DOHH2 (cell line): ENCODE data around the gene NMNAT2.

Source experiments
- EZH2phosphoT487 ChIP-seq: fragments of 200-600 bp; sonication (generic); IDR thresholded peaks from 2 replicates; pipeline ENCODE4 v1.6.1; 2017; ENCODE audit warnings: borderline replicate concordance, mild to moderate bottlenecking, antibody characterized with exemption, low read length, moderate library complexity, mixed read lengths
- TF ChIP-seq, protein P1 (sequence below): fragments of 200-600 bp; sonication (generic); IDR thresholded peaks from one replicate; pipeline ENCODE4 v1.5.1; 2014; ENCODE audit warnings: antibody characterized with exemption, mild to moderate bottlenecking, low read depth, low read length; ENCODE audit not compliant: poor library complexity, severe bottlenecking

- TF ChIP-seq, protein P1, sequence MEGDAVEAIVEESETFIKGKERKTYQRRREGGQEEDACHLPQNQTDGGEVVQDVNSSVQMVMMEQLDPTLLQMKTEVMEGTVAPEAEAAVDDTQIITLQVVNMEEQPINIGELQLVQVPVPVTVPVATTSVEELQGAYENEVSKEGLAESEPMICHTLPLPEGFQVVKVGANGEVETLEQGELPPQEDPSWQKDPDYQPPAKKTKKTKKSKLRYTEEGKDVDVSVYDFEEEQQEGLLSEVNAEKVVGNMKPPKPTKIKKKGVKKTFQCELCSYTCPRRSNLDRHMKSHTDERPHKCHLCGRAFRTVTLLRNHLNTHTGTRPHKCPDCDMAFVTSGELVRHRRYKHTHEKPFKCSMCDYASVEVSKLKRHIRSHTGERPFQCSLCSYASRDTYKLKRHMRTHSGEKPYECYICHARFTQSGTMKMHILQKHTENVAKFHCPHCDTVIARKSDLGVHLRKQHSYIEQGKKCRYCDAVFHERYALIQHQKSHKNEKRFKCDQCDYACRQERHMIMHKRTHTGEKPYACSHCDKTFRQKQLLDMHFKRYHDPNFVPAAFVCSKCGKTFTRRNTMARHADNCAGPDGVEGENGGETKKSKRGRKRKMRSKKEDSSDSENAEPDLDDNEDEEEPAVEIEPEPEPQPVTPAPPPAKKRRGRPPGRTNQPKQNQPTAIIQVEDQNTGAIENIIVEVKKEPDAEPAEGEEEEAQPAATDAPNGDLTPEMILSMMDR = no peak
- no peak for TF ChIP-seq EZH2phosphoT487
Observed at GRCh38 chr1:183205196-183205781, 212.9 kb downstream of the NMNAT2 start.
